ENCODE data around the gene KHSRP.
"Not testable (repeated sequence)": the region's sequence is repeated elsewhere in the genome, so short reads cannot be mapped to it uniquely, and the experiment has no call there.

The KHSRP gene

GRCh38 chr19:6417713-6418561 lies 6.7 kb downstream of the KHSRP start:
- DNase-seq = no peak

GRCh38 chr19:6416658-6417405 lies 7.8 kb downstream of the KHSRP start:
- DNase-seq = no peak

DNA sequence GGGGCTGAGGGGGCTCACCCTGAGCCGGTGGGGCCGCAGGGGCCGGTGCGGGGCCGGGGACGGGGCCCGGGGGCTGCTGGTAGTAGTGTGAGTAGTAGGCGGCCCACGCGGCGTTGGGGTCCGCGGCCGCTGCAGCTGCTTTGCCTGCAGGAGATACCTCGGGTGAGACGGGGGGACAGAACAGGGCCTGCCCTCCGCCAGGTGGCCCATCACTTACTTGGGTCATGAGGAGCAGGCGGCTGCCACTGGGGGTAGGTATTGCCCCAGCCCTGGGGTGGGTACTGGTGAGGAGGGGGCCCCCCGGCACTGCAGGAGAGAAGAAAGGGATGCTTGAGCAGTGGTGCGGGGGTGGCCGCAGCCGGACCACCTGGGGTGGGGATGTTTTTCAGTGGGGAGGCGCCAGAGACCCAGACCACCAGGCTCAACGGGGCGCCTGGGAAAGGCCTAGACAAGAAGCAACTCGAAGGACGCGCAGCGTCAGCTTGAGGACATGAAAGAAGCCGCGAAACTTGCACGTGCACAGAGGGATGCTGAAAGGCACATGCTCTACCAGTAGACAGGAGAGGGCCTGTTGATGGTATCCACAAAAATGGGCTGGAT lies 8.9 kb downstream of the KHSRP start:
- no peak for DNase-seq

DNA sequence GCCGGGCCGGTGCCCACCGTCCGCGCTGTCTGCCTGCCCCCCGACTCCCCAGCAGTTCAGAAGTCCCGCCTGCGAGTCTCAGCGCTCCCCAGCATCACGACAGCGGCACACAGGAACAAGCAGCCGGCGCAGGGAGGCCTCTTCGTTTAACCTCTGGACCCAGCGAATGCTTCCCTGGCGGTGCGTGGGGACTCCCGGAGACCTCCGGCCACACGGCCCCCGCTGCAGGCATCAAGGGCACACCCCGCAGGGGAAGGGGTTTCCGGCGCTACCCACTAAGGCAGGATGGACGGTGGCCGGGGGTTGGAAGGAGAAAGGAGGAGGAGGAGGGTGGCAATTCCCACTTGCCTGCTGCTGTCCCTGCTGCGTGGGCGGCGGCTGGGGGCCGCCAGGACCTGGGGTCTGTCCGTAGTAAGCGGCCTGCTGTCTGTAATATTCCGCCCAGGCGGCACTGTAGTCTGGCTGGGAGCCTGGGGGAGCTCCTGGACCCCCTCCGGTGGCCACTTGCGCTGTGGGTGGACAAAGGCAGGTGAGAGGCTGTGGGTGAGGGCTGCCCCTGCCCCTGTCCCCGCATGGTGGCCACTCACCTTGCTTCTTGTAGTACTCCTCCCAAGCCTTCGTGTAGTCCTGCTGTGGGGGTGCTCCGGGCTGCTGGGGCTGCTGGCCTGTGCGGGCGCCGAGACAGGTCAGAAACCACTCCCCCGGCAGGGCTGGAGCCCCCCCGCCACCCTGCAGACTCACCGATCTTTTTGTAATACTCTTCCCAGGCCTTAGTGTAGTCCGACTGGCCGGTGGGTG lies 9.6 kb downstream of the KHSRP start:
- no peak for DNase-seq

DNA sequence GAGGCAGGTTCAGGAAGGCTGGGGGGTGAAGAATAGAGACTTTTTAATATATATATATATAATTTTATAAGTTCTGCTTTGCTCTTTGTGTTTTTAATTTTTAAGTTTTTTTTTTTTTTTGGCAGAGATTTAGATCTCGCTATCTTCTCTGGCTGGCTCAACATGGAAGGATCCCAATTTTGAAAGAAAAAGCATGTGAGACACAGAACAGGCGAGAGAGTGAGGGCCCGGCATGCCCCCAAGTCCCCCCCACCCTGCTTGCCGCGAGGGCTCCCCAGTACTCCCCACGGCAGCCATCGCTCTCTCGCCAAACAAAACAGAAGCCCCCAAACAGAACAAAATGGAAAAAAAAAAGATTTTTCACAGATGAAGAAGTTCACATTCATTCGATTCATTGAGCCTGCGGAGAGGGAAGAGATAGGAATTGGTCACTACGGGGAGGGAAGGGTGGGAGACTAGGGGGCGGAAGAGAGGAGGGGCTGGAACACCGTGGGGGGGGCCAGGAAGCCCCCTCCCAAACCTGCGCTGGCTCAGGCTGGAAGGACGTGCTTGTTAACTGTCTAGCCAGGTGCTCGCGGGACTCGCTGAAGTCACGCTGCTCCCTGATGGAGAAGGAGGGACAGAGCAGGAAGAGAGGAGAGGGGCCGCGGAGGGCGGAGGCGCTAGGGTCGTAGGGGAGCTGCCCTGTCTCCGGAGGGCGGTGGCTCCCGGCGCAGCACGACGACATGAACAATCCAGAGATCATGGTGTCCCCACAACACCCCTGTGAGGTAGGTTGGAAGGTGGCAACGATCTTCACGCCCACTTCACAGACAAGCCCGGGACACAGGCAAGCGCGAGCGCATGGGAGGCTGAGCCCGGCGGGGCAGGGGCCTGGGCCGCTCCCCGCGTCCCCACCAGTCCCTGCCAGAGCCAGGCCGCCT lies 10.6 kb downstream of the KHSRP start:
- no peak for DNase-seq

- no peak for DNase-seq
Measured at GRCh38 chr19:6413291-6413690, 11.3 kb downstream of the KHSRP start.

DNA sequence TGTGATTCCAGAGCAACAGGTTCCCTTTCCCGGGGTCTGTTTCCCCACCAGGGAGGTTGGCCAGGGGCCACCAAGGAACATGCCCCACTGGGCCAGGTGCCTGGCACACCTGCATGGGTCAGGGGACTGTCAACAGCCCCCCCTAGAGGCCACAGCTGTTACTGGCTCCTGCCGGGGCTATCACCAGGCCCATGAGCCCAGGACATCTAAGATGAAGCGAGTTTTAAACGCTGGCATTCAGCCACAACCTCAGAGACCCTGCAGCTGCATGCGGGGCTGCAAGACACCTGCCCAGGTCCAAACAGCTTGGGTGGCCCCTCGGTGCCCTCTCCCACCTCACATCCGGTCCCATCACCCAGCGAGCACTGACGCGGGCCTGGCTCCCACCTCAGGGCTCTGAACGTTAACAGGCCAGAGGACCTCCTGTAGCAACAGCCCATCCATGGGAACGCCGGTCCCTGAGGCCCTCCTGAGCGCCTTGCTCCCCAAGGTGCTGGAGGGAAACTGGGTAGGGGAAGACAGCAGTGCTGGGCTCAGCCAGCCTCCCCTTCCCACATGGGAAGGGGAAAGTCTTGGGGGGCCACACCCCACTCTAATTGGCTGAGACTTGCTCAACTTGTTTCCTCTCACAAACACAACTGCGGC lies 12.0 kb downstream of the KHSRP start:
- DNase-seq = peak; percentile 67

DNA sequence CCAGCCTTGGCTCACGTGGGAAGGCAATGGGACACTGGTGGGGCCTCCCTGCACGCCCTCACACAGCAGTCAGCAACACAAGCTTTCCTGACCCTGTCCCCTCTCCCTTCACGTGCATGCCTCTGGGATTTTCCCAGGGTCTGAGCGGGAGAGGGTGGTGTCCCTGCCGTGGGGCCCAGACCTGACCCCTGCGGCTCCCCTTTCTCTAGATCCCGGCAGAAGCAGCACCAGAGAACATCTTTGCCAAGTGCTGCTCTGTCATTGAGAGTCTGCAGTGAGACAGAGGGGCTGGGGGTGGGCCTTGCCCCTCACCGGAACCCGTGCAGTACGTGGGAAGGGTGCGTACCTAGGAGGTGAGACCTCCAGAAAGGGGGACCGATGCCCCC lies 12.6 kb downstream of the KHSRP start:
- no peak for DNase-seq

DNA sequence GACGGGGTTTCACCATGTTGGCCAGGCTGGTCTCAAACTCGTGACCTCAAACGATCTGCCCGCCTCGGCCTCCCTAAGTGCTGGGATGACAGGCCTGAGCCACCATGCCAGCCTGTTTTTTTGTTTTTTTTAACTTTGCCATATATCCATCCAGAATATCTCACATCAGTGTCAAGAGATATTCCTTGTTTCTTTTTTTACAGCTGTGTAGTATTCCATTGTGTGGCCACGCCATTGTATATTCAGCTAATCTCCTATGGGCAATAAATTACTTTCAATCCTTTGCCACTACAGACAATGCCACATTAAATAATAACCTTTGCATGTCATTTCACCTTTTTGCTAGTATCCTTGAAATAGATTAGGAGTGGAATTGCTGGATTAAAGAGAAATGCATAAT lies 15.3 kb downstream of the KHSRP start:
- DNase-seq = no peak

GRCh38 chr19:6406401-6406800 lies 18.2 kb downstream of the KHSRP start:
- DNase-seq = no peak

DNA sequence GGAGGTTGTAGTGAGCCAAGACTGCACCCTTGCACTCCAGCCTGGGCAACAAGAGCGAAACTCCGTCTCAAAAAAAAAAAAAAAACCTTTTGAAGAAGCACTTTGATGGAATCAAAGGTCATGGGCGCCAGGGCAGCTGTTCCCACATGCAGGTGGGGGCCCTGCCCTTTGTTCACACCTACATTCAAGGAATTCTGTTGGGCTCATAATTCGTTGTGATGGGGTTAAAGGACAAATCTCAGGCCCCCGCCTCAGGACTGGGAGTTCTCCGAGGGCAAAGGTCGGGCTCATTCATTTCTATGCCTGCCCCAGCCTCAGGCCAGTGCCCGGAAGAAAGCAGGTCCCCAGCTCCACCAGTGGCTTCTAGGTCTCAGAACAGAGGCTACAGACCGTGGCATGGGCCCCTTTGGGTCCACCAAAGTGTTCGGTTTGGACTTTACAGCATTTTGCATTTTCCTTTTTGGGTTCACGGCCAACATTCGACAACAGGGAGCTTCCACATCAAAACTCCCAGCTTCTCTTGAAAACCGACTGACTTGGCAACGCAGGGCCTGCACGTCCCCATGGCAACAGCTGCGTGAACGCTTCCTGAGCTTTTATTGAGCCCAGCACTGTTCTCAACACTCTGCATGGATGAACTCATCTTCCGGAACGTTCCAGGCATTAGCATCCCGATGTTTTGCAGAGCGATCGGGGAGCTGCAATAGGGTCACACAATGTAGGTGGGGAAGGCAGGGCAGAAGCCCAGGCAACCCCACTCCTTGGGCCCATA lies 21.6 kb downstream of the KHSRP start:
- no peak for DNase-seq

GRCh38 chr19:6402058-6402457 lies 22.6 kb downstream of the KHSRP start:
- no peak for DNase-seq

DNA sequence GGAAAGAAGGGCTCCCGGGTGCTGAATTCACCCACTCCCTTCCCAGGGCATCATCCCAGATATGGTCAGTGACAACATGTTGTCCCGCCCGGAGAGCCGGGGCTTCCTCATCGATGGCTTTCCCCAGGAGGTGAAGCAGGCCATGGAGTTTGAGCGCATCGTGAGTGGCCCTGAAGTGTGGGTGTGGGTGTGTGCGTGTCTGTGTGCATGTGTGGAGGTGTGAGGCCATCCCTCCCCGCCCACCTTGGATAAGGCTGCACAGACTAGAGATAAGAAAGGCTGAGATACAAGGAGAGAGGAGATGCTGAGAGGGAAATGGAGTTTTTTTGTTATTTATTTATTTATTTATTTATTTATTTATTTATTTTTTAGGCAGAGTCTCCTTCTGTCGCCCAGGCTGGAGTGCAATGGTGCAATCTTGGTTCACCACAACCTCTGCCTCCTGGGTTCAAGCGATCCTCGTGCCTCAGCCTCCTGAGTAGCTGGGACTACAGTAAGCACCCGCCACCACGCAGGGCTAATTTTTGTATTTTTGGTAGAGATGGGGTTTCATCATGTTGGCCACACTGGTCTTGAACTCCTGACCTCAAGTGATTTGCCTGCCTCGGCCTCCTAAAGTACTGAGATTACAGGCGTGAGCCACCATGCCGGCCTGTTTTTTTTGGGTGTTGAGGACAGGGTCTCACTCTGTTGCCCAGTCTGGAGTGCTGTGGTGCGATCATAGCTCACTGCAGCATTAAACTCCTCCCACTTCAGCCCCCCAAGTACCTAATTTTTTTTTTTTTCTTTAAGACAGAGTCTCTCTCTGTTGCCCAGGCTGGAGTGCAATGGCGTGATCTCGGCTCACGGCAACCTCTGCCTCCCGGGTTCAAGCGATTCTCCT lies 24.3 kb downstream of the KHSRP start:
- not testable (repeated sequence) for DNase-seq

DNA sequence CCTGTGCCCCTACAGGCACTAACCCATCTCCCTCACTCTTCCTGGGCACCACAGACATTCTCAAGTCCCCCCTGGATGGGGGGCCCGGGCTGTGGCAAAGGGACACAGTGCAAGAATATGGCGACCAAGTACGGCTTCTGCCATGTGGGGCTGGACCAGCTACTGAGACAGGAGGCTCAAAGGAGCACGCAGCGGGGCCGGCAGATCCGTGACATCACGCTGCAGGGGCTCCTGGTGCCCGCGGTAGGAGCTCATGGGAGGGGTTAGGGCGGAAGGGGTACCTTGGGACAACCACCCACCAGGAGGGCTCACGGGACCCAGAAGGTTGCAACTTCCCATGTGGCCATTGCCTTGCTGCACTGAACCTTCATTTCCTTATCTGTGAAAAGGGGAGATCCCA lies 28.3 kb downstream of the KHSRP start:
- no peak for DNase-seq

GRCh38 chr19:6394831-6395230 lies 29.8 kb downstream of the KHSRP start:
- no peak for DNase-seq

- DNase-seq = peak; percentile 84
Measured at GRCh38 chr19:6393983-6394412, 30.6 kb downstream of the KHSRP start.

DNA sequence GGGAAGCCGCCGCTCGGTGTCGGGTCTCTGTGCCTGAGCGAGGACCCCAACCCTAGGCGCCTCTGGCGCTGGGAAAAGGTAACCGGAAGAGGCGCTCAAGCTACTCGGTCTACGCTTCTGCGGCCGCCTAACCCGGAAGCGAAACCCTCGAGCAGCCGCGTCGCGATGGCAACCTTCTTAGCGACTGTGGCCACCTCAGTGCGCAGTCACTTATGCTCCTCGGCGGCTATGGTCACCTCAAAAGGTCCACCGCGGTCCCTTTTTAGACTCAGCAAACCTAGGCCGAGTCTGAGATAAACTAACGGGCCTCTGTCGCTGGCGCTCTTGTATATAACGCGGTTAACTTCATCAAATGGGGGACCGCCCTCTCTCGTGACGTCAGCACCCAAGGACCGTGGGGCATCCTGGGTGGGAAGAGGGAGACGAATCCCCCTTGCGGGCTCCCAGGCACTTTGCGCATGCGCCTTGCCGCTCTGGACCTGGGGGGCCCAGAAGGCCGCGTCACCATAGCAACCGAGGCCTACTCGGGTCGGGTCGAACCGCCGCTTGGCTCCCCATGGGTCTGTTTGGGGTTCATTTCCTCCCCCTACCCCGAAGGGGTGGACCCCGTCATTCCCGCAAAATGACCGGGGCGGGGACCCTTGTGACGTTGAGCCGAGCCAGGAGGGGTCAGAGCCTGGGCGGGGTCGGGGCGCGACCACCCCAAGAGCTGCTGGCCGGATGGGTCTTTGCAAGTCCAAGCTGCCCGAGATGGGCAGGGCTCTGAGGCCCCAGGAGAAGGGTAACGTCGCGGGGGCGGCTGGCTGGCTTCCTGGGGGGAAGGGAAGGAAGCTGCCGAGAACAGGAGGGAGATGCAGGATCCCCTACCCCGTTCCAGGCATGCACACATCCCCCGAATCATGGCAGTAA lies 31.3 kb downstream of the KHSRP start, which contains the start of gene GTF2F1:
Gene GTF2F1 (minus strand): TSS at position 91 of the 909 bp plus-strand sequence. CDS start 169 bp downstream, outside the sequence.
- peak; percentile 95 for DNase-seq

Measured in CD4-positive, alpha-beta T cell treated with Interleukin-17A for 4 hours (primary cell).